Measurements from ENCODE around the gene IFNA1. TPM values are rescaled to one million over a fixed set of nuclear protein-coding genes. Genes with fewer than 3 reads are reported as not detected.

Gene IFNA1
- total RNA-seq, 2 donors from 2014 or later, result not detected

GRCh38 chr9:21415493-21416267 is 24.6 kb upstream of the IFNA1 start:
- Histone ChIP-seq H3K27me3 (ENCODE audit: control insufficient read depth, insufficient read depth, low read length, poor library complexity, severe bottlenecking) (peaks cover 12% of the 10 kb centered on the region), H3K4me3 (ENCODE audit: low read length) (no peak overlapping the region), H3K9ac (ENCODE audit: extremely low read depth, low read length, poor library complexity, severe bottlenecking) (no peak overlapping the region), H3K4me1 (ENCODE audit: control insufficient read depth, insufficient read depth, low read length) (no peaks in the 10 kb centered on the region), H3K27ac (ENCODE audit: low read depth, low read length) (no peak overlapping the region), H3K36me3 (ENCODE audit: control insufficient read depth, insufficient read depth, low read length) (no peaks in the 10 kb centered on the region), H3K9me3 (ENCODE audit: control insufficient read depth, low read length) (no peaks in the 10 kb centered on the region)
- no peak for TF ChIP-seq CTCF (conservative IDR thresholded peaks at IDR 0.05)
- Mint-ChIP-seq H3K9me3 (no peaks in the 10 kb centered on the region), H3K4me3 (no peak overlapping the region), H3K4me1 (no peaks in the 10 kb centered on the region), H3K36me3 (ENCODE audit: low read depth) (no peaks in the 10 kb centered on the region), H3K27me3 (ENCODE audit: insufficient read depth) (peaks cover 25% of the 10 kb centered on the region), H3K27ac (no peak overlapping the region)
- no peak for DNase-seq
- 95% methylated on average over 4 to 5 of the region's 5 CpGs for WGBS, 2 experiments (ENCODE audit: insufficient coverage in 1 of 2, insufficient read length in 1 of 2)

- H3K27me3 ChIP-seq (ENCODE audit: control insufficient read depth, insufficient read depth, low read length, poor library complexity, severe bottlenecking), result no peaks in the 10 kb centered on the region
- no peaks in the 10 kb centered on the region for H3K36me3 ChIP-seq (ENCODE audit: control insufficient read depth, insufficient read depth, low read length)
- H3K27ac ChIP-seq (ENCODE audit: low read depth, low read length), result no peak overlapping the region
- Mint-ChIP-seq H3K4me1 (no peaks in the 10 kb centered on the region), H3K27ac (no peak overlapping the region), H3K27me3 (ENCODE audit: insufficient read depth) (peaks cover 15% of the 10 kb centered on the region), H3K36me3 (ENCODE audit: low read depth) (no peaks in the 10 kb centered on the region), H3K4me3 (no peak overlapping the region), H3K9me3 (no peaks in the 10 kb centered on the region)
- TF ChIP-seq CTCF (conservative IDR thresholded peaks at IDR 0.05), result no peak
- 85 to 89% methylated on average over 1 of the region's 1 CpG for WGBS, 2 experiments (ENCODE audit: insufficient coverage in 1 of 2, insufficient read length in 1 of 2)
- no peaks in the 10 kb centered on the region for H3K4me1 ChIP-seq (ENCODE audit: control insufficient read depth, insufficient read depth, low read length)
- no peak overlapping the region for H3K4me3 ChIP-seq (ENCODE audit: low read length)
- no peaks in the 10 kb centered on the region for H3K9me3 ChIP-seq (ENCODE audit: control insufficient read depth, low read length)
- no peak overlapping the region for H3K9ac ChIP-seq (ENCODE audit: extremely low read depth, low read length, poor library complexity, severe bottlenecking)
- no peak for DNase-seq
These were observed 12.0 kb upstream of the IFNA1 start for GRCh38 chr9:21428235-21428634.

GRCh38 chr9:21429191-21429590 is 11.0 kb upstream of the IFNA1 start:
- no peak for DNase-seq
- Mint-ChIP-seq H3K4me1 (no peaks in the 10 kb centered on the region), H3K27ac (no peak overlapping the region), H3K27me3 (ENCODE audit: insufficient read depth) (peaks cover 12% of the 10 kb centered on the region), H3K4me3 (no peak overlapping the region), H3K36me3 (ENCODE audit: low read depth) (no peaks in the 10 kb centered on the region), H3K9me3 (no peaks in the 10 kb centered on the region)
- no peaks in the 10 kb centered on the region for H3K9me3 ChIP-seq (ENCODE audit: control insufficient read depth, low read length)
- TF ChIP-seq CTCF (conservative IDR thresholded peaks at IDR 0.05), result no peak
- no peaks in the 10 kb centered on the region for H3K36me3 ChIP-seq (ENCODE audit: control insufficient read depth, insufficient read depth, low read length)
- no peak overlapping the region for H3K27ac ChIP-seq (ENCODE audit: low read depth, low read length)
- 67 to 90% methylated on average over 1 to 2 of the region's 2 CpGs for WGBS, 2 experiments (ENCODE audit: insufficient coverage in 1 of 2, insufficient read length in 1 of 2)
- no peak overlapping the region for H3K4me3 ChIP-seq (ENCODE audit: low read length)
- H3K27me3 ChIP-seq (ENCODE audit: control insufficient read depth, insufficient read depth, low read length, poor library complexity, severe bottlenecking), result no peaks in the 10 kb centered on the region
- H3K4me1 ChIP-seq (ENCODE audit: control insufficient read depth, insufficient read depth, low read length), result no peaks in the 10 kb centered on the region
- H3K9ac ChIP-seq (ENCODE audit: extremely low read depth, low read length, poor library complexity, severe bottlenecking), result no peak overlapping the region

All from endodermal cell (in vitro differentiated cells).